Mononuclear cell (primary cell): Measurements from ENCODE around the gene PRDM16. TPM values are rescaled to one million over a fixed set of nuclear protein-coding genes. Genes with fewer than 3 reads are reported as not detected.

ENCODE experiments used
- H3K27me3 ChIP-seq: 2 replicates; pipeline ENCODE4 v1.6.0; 2011; ENCODE audit warnings: low read length, control low read depth; ENCODE audit not compliant: insufficient read depth
- H3K4me1 ChIP-seq: 2 replicates; pipeline ENCODE4 v1.5.1; 2011; ENCODE audit warnings: mild to moderate bottlenecking, low read length, control low read depth; ENCODE audit not compliant: insufficient read depth
- H3K4me3 ChIP-seq: 2 replicates; pipeline ENCODE4 v1.5.1; 2011; ENCODE audit warnings: mild to moderate bottlenecking, low read length, moderate library complexity
- H3K9me3 ChIP-seq: 2 replicates; pipeline ENCODE4 v1.5.1; 2011; ENCODE audit warnings: low read depth, mild to moderate bottlenecking, control low read depth, low read length
- total RNA-seq: library from RNA; depleted of rRNA; stranded (reverse); fragments of >200 nt; gene quantifications from one replicate; pipeline ENCODE4 v1.2.3, GENCODE V29; 2012

The PRDM16 gene
- total RNA-seq, 1 donor: not detected

DNA sequence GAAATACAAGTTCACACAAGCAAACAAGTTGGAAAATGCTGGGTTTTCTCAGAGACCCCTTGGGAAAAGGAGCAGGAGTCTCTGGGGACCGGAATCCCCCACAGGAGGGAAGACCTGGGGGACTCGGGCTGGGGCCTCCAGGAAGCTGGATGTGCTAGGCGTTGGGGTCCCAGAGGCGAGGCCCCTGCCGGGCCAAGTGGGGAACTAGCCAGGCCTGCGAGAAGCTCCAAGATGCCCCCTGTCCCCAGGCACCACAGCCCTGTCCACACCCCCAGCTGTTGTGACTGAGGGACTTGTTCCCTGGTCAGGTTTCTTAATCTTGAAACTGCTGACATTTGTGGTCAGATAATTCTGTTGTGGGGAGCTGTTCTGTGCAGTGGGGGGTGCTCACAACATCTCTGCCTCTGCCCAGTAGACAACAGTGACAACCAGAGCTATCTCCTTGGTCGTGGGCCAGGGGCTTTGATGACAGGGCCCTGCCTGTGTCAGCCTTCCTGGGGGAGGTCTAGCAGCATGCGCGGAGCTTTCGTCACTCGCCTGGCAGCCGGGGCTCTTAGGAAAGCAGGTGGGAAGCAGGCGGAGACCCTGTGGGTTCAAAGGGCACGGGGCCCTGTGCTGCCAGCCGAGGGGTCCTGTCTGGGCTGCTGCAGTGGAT is 259.1 kb downstream of the PRDM16 start:
- Histone ChIP-seq H3K27me3 (no peaks in the 10 kb centered on the region), H3K9me3 (no peaks in the 10 kb centered on the region), H3K4me1 (no peaks in the 10 kb centered on the region), H3K4me3 (no peak overlapping the region)

- Histone ChIP-seq H3K27me3 (no peaks in the 10 kb centered on the region), H3K9me3 (no peaks in the 10 kb centered on the region), H3K4me1 (no peaks in the 10 kb centered on the region), H3K4me3 (no peak overlapping the region)
Measured at GRCh38 chr1:3329640-3330281, 260.8 kb downstream of the PRDM16 start.

GRCh38 chr1:3330771-3331245 is 261.8 kb downstream of the PRDM16 start:
- Histone ChIP-seq H3K9me3 (no peaks in the 10 kb centered on the region), H3K4me1 (no peaks in the 10 kb centered on the region), H3K27me3 (no peaks in the 10 kb centered on the region), H3K4me3 (no peak overlapping the region)

DNA sequence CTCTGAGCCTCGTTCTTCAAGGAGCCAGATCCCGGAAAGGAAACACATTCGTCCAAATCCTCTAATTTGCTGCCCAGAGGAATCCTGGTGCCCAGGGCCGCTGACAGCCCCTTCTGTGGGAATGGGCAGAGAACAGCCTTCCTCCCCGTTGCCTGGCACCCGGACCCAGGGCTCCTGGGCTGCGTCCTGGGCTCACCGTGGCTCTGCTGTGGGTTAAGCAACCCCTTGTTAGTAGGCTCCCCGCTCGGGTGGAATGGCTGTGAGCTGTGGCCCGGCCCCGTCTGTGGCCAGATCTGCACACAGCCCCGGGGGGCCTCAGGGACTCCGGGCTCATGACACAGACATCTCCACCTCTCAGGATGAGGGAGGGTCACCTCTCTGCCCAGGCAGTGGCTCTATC is 262.6 kb downstream of the PRDM16 start:
- Histone ChIP-seq H3K4me3 (no peak overlapping the region), H3K27me3 (no peaks in the 10 kb centered on the region), H3K9me3 (no peaks in the 10 kb centered on the region), H3K4me1 (no peaks in the 10 kb centered on the region)

- H3K9me3 ChIP-seq: no peaks in the 10 kb centered on the region
- no peak overlapping the region for H3K4me3 ChIP-seq
- no peaks in the 10 kb centered on the region for H3K27me3 ChIP-seq
- no peaks in the 10 kb centered on the region for H3K4me1 ChIP-seq
Measured at GRCh38 chr1:3332043-3332442, 263.0 kb downstream of the PRDM16 start.

DNA sequence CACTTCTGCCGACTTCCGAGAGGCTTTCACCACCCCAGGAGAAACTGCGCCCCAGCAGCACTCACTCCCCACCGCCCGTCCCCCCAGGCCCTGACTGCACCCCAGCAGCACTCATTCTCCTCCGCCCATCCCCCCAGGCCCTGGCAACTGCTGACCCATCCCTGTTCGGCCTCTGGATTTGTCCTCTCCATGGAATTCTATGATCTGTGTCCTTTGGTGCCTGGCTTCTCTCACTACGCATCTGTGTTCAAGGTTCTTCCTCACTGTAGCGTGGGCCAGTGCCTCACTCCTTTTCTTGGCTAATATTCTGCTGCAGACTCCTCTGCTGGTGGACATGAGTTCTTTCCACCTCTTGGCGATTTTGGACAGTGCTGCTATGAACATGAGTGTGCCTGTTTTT is 263.7 kb downstream of the PRDM16 start:
- H3K9me3 ChIP-seq: no peaks in the 10 kb centered on the region
- H3K4me1 ChIP-seq: no peaks in the 10 kb centered on the region
- no peak overlapping the region for H3K4me3 ChIP-seq
- H3K27me3 ChIP-seq: no peaks in the 10 kb centered on the region

DNA sequence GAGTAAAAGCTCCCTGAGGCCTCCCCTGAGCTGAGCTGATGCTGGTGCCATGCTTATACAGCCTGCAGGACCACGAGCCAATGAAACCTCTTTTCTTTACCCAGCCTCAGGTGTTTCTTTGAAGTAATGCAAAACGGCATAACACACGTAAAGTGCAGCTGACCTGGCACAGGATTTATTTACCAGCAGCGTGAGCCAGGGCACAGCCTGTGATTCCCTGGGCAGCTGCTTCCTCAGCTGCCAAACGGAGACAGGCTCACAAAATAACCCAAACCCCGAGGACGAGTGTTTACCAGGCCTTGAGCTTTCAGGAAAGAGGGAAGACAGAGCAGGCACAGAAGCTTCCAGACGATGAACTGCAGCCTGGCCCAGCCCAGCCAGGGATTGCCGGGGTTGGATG is 264.9 kb downstream of the PRDM16 start:
- no peaks in the 10 kb centered on the region for H3K4me1 ChIP-seq
- no peaks in the 10 kb centered on the region for H3K9me3 ChIP-seq
- no peak overlapping the region for H3K4me3 ChIP-seq
- H3K27me3 ChIP-seq: no peaks in the 10 kb centered on the region

- H3K9me3 ChIP-seq: no peaks in the 10 kb centered on the region
- no peaks in the 10 kb centered on the region for H3K27me3 ChIP-seq
- H3K4me1 ChIP-seq: no peaks in the 10 kb centered on the region
Measured at GRCh38 chr1:3334366-3334765, 265.4 kb downstream of the PRDM16 start.

DNA sequence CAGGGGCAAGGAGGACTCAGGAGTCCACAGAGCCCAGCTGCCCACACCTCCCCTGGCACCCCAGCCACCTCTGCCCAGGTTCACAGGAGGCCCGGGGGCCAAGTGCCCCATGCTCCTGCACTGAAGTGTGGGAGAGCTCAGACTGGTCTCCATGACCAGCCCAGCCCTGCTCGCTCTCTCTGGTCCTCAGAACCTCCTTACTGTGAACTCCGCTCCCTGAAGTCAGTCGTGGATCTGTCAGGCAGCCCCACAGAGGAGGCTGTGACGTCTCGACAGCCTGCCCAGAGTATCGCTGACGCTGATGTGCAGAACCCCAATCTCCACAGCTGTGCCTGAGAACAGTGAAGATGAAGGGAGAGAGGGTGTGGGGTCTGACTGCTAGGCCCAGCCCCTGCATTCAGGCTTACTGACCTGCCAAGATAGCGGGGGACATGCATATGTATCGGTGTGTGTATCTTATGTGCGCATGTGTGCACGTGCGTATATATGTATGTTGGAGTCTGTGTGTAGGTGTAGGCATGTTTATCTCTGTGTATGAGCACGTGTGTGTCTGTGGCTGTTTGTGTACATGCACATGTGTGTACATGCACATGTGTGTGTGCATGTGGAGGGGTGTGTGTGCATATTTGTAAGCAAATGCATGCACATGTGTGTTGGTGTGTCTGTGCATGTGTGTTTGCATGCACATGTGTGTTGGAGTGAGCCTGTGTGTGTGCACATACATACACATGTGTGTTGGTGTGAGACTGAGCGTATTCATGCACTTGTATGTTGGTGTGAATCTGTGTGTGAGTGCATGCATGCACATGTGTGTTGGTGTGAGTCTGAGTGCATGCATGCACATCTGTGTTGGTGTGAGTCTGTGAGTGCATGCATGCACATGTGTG is 267.0 kb downstream of the PRDM16 start:
- H3K4me3 ChIP-seq: no peak overlapping the region
- no peaks in the 10 kb centered on the region for H3K4me1 ChIP-seq
- no peaks in the 10 kb centered on the region for H3K9me3 ChIP-seq
- no peaks in the 10 kb centered on the region for H3K27me3 ChIP-seq

More at GRCh38 chr1:3334366-3334765, 265.4 kb downstream of the PRDM16 start:
- no peak overlapping the region for H3K4me3 ChIP-seq

DNA sequence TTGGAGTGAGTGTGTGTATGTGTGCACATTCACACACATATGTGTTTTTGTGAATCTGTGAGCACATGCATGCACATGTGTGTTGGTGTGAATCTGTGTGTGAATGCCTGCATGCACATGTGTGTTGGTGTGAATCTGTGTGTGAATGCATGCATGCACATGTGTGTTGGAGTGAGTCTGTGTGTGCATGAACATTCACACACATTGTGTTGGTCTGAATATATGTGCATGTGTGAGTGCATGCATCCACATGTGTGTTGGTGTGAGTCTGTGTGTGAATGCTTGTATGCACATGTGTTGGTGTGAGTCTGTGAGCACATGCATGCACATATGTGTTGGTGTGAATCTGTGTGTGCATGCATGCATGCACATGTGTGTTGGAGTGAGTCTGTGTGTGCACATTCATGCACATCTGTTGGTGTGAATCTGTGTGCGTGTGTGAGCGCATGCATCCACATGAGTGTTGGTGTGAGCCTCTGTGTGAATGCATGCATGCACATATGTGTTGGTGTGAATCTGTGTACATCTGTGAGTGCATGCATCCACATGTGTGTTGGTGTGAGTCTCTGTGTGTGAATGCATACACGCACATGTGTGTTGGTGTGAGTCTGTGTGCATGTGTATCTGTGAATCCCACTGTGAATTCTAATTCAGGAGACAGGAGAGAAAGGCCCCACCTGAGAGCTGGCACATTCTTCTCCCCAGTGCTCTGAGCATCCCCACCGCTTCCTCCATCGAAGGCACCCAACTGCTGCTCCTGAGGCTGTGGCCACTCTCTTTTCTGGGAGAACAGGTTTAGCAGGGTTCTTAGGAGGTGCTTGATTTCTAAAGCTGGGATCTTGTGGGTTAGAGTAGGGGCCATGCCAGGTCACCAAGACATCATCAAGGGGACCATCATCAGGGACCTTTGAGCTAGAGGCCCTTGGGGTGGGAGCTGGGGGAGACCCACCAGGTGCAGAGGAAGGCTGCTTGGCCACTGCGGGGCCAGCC is 267.9 kb downstream of the PRDM16 start:
- no peaks in the 10 kb centered on the region for H3K9me3 ChIP-seq
- no peaks in the 10 kb centered on the region for H3K4me1 ChIP-seq
- no peak overlapping the region for H3K4me3 ChIP-seq
- no peaks in the 10 kb centered on the region for H3K27me3 ChIP-seq

DNA sequence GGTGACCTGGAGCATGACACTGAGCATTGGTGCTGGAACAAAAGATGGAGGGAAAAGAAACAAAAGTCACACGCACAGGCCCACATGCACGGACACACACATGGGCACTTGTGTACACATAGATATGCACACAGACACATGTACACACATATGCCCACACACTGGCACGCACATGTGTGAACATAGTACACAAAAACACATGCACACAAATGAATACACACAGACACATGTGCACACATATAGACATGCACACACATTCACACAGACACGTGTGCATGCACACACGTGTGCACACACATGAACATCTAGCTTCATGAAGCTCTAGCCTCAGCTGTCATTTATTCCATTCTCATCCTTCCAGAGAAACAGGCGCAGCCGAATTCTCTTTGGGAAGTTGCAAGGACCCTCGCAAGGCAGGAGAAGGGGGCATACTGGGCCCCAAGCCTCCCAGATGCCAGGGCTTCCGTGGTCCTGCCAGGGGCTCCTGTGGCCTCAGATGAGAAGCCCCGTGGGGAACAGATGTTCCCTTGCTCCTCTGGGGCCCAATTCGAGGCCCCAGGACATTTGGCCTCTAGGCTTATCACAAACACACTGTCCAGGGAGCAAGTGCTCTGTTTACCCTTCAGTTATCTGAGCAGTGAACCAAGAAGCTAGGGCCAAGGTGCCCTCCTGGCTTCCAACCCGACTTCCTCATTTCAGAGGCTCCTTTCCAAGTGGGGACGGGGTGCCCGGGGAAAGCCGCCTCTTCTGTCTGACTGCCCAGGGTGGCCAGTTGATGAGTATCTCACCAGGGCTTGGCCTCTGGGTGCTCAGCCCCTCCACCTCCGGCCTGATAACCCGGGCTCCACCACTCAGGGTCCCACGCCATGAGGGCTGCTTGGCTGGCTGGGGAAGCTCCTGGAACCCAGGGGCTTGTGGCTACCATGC is 269.1 kb downstream of the PRDM16 start:
- H3K27me3 ChIP-seq: no peaks in the 10 kb centered on the region
- H3K4me3 ChIP-seq: no peak overlapping the region
- no peaks in the 10 kb centered on the region for H3K4me1 ChIP-seq
- no peaks in the 10 kb centered on the region for H3K9me3 ChIP-seq

DNA sequence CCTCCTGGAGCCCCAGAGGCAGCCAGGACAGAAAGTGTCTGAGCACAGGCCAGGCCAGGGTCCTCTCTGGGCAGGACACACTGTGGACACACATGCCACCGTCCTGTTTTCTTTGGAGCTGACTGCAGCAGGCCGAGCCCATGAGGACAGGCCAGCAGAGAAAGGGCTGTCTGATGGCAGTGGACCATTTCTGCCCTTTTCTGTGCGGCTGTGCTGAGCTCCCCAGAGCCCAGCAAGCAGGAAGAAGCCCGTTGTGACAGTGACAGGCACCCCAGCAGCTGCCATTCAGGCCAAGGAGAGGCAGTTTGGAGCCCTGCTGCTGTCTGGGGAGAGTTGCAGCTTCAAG is 269.7 kb downstream of the PRDM16 start:
- H3K4me1 ChIP-seq: no peaks in the 10 kb centered on the region
- H3K27me3 ChIP-seq: no peaks in the 10 kb centered on the region
- H3K4me3 ChIP-seq: no peak overlapping the region
- H3K9me3 ChIP-seq: no peaks in the 10 kb centered on the region

DNA sequence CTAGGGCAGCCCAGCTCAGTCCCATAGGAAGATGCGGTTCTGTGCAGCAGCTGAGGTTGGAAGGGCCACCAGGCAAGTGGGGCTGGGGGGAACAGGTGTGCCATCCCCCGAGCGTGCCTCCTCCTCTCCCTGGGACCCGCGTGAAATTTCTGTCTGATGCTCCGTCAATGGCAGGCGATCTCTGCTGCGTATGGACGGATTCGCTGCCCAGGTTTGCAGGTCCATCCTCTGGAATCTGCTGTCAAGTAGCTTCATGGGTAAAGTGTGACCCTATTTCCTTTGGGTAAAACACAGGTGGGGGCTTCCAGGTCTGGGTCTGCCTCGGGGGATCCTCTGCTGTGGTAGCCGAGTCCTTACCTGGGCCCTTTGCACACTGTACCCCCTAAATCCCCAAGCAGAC is 270.9 kb downstream of the PRDM16 start:
- Histone ChIP-seq H3K27me3 (no peaks in the 10 kb centered on the region), H3K9me3 (no peaks in the 10 kb centered on the region), H3K4me3 (no peak overlapping the region), H3K4me1 (no peaks in the 10 kb centered on the region)
